ENCODE data around the gene NEK2.

DNA sequence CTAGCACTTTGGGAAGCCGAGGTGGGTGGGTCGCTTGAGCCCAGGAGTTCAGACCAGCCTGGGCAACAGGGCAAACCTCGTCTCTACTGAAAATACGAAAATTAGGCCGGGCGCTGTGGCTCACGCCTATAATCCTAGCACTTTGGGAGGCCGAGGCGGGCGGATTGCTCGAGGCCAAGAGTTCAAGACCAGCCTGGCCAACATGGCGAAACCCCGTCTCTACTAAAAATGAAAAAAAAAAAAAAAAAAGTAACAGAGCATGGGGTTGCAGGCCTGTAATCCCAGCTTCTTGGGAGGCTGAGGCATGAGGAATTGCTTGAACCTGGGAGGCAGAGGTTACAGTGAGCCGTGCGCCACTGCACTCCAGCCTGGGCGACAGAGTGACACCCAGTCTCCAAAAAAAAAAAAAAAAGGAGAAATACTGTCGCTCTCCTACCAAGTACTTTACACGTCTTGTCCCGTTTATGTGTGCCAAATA is 724 bp upstream of the NEK2 start:
- no peak for TF ChIP-seq CTCF (conservative IDR thresholded peaks at IDR 0.05; ENCODE audit: low read length)
- no peak for TF ChIP-seq EZH2phosphoT487 (IDR thresholded peaks at IDR 0.05; ENCODE audit: borderline replicate concordance)
